RWPE2 (cell line): ENCODE results near the gene IL1RL2.
A peak's percentile ranks its signal among the peaks of the same experiment; 100 is the strongest.

ENCODE experiments used
- ATAC-seq: fragments of 200-7000 bp; cut with Tn5 transposase; 3 replicates; pipeline ENCODE4 v1.9.1; 2021; ENCODE audit warnings: low read depth
- DNase-seq: peaks from one replicate; pipeline ENCODE4 v3.0.0-alpha.2; 2020; ENCODE audit warnings: low spot score
- H3K27ac ChIP-seq: fragments of 450-650 bp; 2 replicates; pipeline ENCODE4 v1.5.1; 2017; ENCODE audit warnings: mild to moderate bottlenecking; ENCODE audit not compliant: poor library complexity, severe bottlenecking
- H3K27me3 ChIP-seq: fragments of 250-450 bp; sonication (Bioruptor Pico); 2 replicates; pipeline ENCODE4 v1.5.1; 2021; ENCODE audit warnings: mild to moderate bottlenecking, moderate library complexity; ENCODE audit not compliant: insufficient read depth, poor library complexity, severe bottlenecking
- H3K36me3 ChIP-seq: fragments of 250-450 bp; sonication (Bioruptor Pico); 2 replicates; pipeline ENCODE4 v1.5.1; 2020; ENCODE audit warnings: low read depth, mild to moderate bottlenecking, moderate library complexity
- H3K4me1 ChIP-seq: fragments of 250-450 bp; sonication (Bioruptor Pico); 2 replicates; pipeline ENCODE4 v1.5.1; 2021; ENCODE audit warnings: mild to moderate bottlenecking, moderate library complexity; ENCODE audit not compliant: insufficient read depth, poor library complexity, severe bottlenecking
- H3K4me3 ChIP-seq: fragments of 250-450 bp; sonication (Bioruptor Pico); 2 replicates; pipeline ENCODE4 v1.5.1; 2021; ENCODE audit warnings: mild to moderate bottlenecking, moderate library complexity; ENCODE audit not compliant: severe bottlenecking
- H3K9me3 ChIP-seq: fragments of 250-450 bp; sonication (Bioruptor Pico); 2 replicates; pipeline ENCODE4 v1.5.1; 2021; ENCODE audit warnings: mild to moderate bottlenecking, moderate library complexity; ENCODE audit not compliant: severe bottlenecking
- CTCF ChIP-seq: fragments of 450-650 bp; IDR thresholded peaks from one replicate; pipeline ENCODE4 v1.5.1; 2017; ENCODE audit warnings: mild to moderate bottlenecking, moderate library complexity; ENCODE audit not compliant: poor library complexity, severe bottlenecking

IL1RL2 gene

GRCh38 chr2:102224824-102225739, 38.3 kb downstream of the IL1RL2 start:
- Histone ChIP-seq H3K27ac (no peak overlapping the region), H3K9me3 (no peaks in the 10 kb centered on the region), H3K4me1 (peaks cover 15% of the 10 kb centered on the region), H3K36me3 (no peaks in the 10 kb centered on the region), H3K27me3 (no peaks in the 10 kb centered on the region), H3K4me3 (no peak overlapping the region)
- TF ChIP-seq CTCF, result no peak
- DNase-seq, result no peak
- no peak for ATAC-seq

- no peak for DNase-seq
- no peak for ATAC-seq
- Histone ChIP-seq H3K27me3 (no peaks in the 10 kb centered on the region), H3K27ac (no peak overlapping the region), H3K36me3 (no peaks in the 10 kb centered on the region), H3K4me1 (peaks cover 15% of the 10 kb centered on the region), H3K9me3 (no peaks in the 10 kb centered on the region), H3K4me3 (no peak overlapping the region)
- TF ChIP-seq CTCF, result no peak
These were observed 39.3 kb downstream of the IL1RL2 start for GRCh38 chr2:102226171-102226570.

GRCh38 chr2:102226612-102227391, 40.0 kb downstream of the IL1RL2 start:
- TF ChIP-seq CTCF, result no peak
- Histone ChIP-seq H3K9me3 (no peaks in the 10 kb centered on the region), H3K4me1 (peaks cover 15% of the 10 kb centered on the region), H3K27ac (peak overlapping the region; percentile 72), H3K36me3 (no peaks in the 10 kb centered on the region), H3K4me3 (no peak overlapping the region), H3K27me3 (no peaks in the 10 kb centered on the region)
- no peak for ATAC-seq
- no peak for DNase-seq

GRCh38 chr2:102229141-102229769, 42.4 kb downstream of the IL1RL2 start:
- peaks cover 15% of the 10 kb centered on the region for H3K4me1 ChIP-seq

More at GRCh38 chr2:102229141-102229769, 42.4 kb downstream of the IL1RL2 start:
- ATAC-seq (no peak), DNase-seq (no peak)
- H3K36me3 ChIP-seq, result no peaks in the 10 kb centered on the region
- H3K9me3 ChIP-seq, result no peaks in the 10 kb centered on the region
- TF ChIP-seq CTCF, result no peak
- no peak overlapping the region for H3K27ac ChIP-seq
- no peaks in the 10 kb centered on the region for H3K27me3 ChIP-seq
- H3K4me3 ChIP-seq, result no peak overlapping the region
